Stimulated activated CD4-positive, alpha-beta T cell treated with anti-CD3 and anti-CD28 coated beads, TNF-alpha, amount 100 ng/mL, for 24 hours (primary cell): ENCODE data around the gene STKLD1.

Experiments
- DNase-seq, 3 experiments: peaks; one replicate each; pipeline ENCODE4 v3.0.0-alpha.2; 2020; ENCODE audit warnings: low read depth in 3 of 3

The STKLD1 gene

DNA sequence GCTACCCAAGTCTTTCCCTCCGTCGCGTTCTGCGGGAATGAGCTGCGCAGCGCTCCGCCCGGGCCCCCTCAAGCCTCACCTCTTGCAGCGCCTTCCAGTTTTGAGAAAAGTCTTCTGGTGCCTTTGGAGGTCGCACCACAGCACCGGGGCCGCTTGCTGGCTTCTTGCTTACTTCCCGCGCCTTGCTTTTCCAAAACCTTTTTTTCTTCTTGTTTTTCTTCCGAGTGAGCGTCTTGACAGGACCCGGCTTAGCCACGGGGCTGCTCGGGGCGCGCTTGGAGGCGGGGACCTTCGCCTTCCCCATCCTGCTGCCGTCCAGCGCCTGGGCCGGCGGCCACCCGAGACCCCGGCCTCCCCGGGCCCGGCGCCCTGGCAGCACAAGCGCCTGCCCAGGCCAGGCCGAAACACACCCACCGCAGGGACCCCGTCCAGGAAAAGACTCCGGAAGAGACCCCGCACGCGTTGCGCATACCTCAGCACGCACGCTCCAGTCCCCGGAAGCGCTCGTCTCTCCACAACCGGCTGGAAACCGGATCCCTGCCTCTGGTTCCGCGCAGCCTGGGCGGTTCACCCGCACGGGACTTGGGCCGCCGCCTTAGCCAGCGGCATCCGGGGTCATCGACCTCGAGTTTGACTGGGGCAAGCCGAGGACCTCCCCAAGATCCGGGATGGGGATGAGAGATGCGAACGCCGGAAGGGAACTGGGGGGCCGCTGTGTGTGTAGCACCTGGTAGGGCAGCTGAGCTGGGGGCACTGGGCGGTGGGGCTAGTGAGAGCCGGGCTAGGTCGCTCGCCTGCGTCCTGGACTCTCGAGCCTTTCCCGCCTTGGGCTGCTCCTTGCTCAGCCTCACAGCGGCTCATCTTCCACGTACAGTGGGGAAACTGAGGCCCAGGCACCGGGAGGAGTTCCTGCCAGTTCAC is 41.6 kb downstream of the STKLD1 start, which contains the start of gene REXO4:
REXO4 (minus strand) TSS at position 470 of the 921 bp plus-strand sequence; CDS start at position 304, 166 bp downstream.
- DNase-seq, result peak; percentile 78 to 88 (median 79)

DNA sequence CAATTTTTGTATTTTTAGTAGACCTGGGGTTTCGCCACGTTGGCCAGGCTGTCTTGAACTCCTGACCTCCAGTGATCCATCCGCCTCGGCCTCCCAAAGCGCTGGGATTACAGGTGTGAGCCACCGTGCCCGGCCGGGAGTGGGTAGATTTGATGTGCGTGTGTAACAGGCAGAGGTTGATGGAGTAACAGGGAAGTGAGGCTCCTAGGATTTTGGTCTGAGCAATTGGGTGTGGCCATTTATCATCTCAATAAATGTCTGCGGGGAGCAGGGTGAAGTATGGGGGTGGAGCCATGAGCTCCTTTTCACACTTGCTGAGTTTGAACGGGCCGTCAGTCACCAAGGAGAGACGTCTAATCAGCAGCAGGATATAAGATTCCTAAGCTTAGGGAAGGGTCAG is 42.8 kb downstream of the STKLD1 start:
- DNase-seq, result no peak

DNA sequence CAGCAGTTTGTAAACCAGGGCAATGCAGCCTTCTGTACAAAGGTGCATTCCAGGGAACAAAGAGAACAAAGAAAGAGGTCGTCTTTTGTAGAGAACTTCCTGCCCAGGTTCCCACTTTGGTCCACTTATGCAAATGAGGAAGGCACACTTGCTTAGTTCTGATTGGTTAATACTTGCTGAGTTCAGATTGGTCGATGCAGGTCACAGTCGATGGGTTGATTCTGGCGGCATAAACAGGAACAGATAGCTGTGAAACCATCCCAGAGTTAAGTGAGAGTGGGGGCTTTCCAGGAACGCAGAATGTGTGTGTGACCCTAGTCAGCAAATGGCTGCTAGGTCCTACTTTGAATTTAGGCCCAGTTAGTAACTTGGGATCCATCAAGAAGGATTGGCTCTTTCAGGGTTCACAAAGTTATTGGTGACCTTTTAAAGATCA is 44.2 kb downstream of the STKLD1 start:
- DNase-seq, result no peak

DNA sequence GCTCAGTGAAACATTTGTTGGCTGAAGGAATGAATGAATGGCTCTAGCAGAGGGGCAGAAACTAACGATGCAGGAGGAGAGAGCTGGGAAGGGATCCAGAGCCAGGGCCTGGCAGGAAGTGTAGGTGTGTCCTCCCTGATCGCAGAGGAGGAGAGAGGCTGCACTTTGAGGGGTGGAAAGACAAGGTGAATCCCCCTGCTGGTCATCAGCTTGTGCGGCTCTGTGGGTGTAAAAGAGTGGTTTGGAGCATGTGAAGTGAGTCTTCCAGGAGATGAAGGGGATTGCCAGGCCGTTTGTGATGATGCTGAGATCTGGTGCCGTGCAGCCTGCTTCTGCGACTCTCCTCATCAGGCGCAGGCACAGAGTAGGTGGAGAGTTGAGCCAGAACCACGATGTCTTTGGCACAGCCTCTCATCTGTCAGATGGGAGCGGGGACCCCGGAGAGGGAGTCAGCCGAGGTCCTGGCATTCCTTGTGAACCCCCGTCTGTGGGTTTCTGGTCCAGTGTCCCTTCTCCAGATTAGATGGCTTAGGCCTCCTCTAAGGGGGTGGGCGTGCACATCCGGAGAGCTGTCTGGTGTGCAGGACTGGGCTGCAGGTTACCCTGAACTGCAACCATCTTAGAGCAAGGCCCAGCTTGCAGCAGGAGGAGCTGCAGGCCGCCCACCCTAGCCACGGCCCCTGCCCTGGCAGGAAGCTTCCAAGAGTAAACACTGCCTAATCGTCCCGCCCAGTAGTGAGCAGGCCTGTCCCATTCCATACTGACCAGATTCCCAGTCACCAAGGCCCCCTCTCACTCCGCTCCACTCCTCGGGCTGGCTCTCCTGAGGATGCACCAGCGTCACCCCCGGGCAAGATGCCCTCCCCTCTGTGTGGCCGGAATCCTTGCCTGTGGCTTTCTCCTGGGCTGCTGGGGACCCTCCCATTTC is 45.7 kb downstream of the STKLD1 start, which contains the start of gene ADAMTS13:
ADAMTS13 (plus strand) TSS at position 753 of the 928 bp plus-strand sequence; CDS start at position 830, 77 bp downstream.
- peak in 1 of 3 experiments; percentile 41 for DNase-seq

DNA sequence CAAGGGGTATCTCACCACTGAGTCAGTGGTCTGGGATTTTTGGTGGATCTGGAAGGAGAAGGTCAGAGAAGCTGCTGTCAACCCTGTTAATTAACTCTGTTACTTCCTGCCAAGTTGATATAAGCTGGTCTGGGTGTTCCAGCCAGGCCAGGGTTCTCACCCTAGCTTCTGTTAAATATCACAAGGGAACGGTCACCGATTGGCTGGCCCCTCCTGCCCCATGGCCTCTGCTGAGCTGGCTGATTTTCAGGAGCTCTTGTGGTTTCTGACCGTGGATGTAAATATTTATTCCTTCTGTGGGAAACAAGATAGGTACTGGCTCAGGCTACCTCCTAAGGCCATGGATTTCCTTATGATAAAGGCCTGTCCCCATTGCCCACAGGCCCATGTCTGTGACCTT is 47.0 kb downstream of the STKLD1 start:
- no peak for DNase-seq

DNA sequence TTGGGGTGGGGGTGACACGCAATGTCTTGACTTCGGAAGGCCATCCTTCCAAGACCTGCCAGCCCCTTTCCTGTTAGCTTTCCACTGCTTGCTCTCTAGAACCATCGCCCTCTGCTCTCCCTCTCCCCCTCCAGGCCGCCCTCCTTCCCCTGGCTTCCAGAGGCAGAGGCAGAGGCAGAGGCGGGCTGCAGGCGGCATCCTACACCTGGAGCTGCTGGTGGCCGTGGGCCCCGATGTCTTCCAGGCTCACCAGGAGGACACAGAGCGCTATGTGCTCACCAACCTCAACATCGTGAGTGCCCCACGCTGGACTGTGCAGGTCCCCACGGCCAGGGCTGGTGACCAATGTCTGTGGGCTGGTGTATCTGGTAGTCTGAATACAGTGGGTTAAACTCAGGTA is 48.0 kb downstream of the STKLD1 start:
- no peak for DNase-seq

DNA sequence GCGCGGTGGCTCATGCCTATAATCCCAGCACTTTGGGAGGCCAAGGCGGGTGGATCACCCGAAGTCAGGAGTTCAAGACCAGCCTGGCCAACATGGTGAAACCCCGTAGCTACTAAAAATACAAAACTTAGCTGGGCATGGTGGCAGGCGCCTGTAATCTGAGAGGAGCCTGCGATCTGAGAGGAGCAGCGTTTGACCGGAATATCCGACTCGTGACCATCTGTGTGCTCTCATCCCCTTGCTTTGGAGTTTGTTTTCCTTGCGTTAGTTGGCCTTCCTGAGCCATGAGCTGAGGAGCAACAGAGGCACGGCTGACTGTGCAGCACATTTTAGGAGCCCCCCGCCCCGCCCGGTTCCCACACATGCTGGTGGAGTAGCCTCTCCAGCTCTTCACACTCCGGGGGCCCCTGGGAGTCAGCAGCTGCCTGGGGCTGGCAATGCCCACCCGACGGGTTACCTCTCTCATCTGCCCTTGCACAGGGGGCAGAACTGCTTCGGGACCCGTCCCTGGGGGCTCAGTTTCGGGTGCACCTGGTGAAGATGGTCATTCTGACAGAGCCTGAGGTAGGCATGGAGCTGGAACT is 49.0 kb downstream of the STKLD1 start:
- DNase-seq, result no peak

DNA sequence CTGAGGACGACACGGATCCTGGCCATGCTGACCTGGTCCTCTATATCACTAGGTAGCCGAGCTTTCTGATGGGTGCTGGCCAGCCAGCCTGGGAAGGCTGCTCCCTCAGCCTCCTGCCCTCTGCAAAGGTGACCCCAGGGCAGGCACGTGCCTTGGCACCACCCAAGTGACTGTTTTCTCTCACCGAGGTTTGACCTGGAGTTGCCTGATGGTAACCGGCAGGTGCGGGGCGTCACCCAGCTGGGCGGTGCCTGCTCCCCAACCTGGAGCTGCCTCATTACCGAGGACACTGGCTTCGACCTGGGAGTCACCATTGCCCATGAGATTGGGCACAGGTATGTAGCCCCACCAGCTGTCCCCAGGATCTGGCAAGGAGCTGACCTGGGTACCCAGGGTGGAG is 49.8 kb downstream of the STKLD1 start:
- no peak for DNase-seq

DNA sequence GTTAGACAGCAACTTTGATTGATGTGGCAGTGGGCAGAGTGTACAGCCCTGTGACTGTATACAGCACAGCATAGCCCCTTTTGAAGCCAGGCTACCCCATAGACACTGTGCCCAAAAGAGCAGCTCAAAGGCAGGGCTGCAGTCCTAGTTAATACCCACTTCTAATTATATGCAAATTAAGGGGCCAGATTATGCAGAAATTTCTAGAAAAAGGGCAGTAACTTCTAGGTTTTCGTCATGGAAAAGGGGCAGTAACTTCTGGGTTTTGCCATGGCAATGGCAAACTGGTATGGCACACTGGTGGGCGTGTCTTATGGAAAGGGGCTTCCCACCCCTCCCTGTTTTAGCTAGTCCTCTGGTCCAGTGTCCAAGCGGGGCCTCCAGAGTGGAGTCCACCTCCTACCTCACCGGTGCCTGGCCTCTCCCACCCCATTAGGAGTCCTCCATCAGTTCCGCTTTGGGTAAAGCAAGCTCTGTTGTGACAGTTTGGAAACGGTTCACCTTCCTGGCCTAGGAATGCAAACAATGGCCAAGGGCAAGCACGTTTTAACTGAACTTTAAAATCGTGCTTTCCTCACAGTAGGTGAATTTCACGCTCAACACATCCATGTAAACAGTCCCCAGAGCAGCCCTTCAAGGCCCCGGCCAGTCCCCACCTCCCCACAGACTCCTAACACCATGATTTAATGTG is 51.6 kb downstream of the STKLD1 start:
- DNase-seq, result no peak

DNA sequence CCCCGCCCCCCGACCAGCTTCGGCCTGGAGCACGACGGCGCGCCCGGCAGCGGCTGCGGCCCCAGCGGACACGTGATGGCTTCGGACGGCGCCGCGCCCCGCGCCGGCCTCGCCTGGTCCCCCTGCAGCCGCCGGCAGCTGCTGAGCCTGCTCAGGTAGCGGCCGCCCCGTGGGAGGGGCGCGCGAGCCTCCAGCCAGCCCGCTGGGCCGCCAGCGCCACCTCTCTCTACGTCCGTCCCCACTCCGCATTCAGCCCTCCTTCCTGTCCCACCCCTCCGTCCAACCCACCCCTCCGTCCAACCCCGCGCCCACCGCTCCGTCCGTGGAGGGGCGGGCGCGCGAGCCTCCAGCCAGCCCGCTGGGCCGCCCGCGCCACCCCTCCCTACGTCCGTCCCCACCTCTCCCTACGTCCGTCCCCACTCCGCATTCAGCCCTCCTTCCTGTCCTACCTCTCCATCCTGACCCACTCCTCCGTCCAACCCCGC is 52.5 kb downstream of the STKLD1 start:
- no peak for DNase-seq

DNA sequence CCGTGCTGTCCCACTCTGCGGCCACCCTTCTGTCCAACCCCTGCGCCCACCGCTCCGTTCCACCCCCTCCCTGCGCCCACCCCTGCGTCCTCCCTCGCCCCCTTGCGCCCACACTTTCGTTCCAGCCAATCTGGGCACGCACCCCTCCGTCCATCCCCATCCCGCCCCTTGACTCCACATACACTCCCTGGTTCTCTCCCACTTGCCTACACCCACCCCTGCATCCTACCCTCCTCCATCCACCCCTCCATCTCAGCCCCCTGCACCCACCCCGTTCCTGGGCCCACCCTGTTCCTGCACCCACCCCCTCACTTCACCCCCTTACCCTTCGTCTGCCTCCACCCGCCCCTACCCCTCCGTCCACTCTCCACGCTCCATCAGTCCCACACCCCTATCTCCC is 53.0 kb downstream of the STKLD1 start:
- DNase-seq, result no peak

DNA sequence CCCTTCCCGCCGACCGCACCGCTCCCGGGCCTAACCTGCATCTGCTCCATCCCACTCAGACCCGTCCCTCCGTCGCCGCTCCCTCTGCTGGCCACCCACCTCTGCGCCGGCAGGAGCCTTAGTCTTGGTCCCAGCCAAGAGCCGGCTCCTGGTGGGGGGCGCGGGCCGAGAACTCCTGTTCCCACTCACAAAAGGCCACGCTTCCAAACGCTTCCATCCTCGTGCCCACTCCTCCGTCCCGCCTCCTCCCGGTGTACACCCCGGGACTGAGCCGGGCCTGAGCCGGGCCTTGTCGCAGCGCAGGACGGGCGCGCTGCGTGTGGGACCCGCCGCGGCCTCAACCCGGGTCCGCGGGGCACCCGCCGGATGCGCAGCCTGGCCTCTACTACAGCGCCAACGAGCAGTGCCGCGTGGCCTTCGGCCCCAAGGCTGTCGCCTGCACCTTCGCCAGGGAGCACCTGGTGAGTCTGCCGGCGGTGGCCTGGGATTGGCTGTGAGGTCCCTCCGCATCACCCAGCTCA is 53.5 kb downstream of the STKLD1 start:
- no peak for DNase-seq

DNA sequence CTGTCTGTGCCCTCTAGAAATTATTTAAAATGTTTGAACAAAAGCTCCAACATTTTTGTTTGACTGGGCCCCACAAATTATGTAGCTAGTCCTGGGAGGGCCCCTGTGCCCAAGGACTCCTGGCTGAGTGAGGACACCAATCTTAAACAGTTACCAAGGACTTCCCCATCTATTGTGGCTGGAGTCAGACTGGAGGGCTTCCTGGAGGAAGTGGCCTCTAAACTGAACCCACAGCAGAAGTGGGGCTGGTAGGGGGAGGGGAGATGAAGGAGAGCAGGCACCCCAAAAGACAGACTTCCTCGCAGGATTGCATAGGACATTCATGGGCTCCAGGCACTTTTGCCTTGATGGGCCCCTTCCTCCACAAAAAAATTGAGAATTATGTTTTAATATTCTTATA is 54.1 kb downstream of the STKLD1 start:
- no peak for DNase-seq

DNA sequence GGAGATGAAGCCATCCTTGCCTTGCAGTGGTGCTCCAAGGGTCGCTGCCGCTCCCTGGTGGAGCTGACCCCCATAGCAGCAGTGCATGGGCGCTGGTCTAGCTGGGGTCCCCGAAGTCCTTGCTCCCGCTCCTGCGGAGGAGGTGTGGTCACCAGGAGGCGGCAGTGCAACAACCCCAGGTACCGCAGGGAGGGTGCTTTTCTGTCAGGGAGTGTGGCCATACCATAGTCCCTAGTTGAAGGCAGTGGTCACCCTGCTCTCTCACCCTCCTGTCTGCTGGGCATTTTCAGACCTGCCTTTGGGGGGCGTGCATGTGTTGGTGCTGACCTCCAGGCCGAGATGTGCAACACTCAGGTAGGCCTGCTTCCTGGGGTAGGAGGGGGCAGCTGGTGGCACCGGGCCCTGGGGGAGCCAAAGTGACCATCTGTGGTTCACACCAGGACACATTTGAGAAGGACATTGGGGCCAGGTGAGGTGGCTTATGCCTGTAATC is 57.2 kb downstream of the STKLD1 start:
- DNase-seq, result no peak

DNA sequence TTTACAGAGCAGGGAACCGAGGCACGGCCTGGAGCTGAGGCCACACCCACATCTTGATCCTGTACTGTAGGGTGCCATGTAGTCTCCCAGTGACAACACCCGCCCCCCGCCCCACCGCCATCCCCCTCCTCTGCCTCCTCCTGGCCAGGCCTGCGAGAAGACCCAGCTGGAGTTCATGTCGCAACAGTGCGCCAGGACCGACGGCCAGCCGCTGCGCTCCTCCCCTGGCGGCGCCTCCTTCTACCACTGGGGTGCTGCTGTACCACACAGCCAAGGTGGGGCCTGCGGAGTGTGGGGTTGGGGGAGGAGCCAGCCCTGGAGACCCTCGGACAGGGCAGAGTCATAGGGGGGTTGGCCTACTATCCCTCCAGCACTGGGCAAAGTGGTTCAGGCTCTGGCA is 60.5 kb downstream of the STKLD1 start:
- DNase-seq, result no peak

DNA sequence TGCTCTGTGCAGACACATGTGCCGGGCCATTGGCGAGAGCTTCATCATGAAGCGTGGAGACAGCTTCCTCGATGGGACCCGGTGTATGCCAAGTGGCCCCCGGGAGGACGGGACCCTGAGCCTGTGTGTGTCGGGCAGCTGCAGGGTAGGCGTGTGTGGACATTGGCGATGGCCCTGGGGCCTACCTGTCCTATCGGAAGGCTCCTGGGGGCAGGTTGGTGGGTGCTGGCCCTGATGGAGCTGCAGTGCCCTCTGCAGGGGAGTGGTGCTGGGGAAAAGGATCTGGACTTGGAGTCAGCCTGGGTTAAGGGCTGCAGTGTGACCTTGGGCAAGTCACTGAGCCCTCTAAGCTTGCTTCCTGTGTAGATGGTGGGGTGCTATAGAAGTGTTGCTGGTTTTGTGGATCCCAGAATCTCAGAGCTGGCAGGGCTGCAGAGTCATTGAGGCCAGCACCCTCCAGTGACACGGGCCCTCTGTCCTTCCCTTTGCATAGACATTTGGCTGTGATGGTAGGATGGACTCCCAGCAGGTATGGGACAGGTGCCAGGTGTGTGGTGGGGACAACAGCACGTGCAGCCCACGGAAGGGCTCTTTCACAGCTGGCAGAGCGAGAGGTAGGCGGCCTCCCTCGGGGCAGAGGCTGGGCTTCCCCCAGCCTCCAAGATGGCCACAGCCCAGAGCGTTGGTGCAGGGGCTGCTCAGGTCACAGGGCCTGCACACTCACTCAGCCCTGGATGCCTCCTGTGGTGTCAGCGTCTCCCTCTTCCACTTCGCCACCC is 61.8 kb downstream of the STKLD1 start:
- no peak for DNase-seq

DNA sequence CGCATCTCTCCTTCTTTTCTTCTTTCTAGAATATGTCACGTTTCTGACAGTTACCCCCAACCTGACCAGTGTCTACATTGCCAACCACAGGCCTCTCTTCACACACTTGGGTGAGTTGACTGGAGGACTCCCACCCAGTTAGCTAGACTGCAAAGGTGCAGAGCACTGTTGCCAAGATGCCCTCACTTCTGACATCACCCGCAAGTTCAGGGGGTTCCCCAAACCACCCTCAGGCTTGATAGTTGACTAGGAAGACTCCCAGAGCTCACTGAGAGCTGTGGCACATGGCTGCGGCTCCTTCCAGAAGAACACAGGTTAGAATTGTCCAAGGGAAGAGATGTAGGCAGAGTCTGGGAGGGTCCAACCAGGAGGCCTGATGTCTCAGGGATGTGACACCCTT is 63.2 kb downstream of the STKLD1 start:
- no peak for DNase-seq

DNA sequence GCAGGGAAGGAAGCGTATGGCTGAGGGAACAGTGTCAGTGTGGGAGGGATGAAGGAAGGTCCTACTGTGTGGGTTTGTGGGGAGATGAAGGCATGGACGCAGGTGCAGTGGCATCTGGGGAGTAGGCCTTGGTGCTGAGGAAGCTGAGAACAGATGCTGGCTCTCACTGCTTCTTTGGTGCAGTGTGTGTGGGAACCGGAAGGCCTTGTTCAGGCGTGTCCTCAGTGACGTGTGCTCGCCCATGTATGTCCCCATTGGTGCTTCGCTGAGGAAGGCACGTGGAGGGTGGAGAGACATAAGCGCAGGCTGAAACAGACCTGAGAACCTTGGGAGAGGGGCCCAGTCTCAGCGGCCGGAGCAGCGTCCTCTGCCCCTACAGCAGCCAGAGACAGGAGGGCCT is 64.7 kb downstream of the STKLD1 start:
- no peak for DNase-seq

DNA sequence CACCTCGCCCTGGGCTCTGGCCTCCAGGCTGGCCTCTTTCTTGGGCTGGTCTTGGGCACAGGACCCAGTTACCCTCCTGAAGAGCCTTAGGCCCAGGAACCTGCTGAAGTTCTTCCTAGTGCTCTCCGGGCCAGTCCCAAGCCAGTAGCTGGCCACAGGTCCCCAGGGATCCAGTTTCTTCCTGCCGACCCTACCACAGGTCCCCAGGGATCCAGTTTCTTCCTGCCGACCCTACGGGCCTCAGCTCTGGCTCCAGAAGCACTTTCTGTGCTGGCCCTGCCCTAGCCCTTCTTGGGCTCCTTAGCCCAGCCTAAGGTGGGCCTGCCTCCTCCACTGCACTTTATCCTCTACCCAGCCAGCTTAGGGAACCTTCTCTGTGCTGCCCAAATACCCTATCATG is 65.4 kb downstream of the STKLD1 start:
- DNase-seq, result no peak

DNA sequence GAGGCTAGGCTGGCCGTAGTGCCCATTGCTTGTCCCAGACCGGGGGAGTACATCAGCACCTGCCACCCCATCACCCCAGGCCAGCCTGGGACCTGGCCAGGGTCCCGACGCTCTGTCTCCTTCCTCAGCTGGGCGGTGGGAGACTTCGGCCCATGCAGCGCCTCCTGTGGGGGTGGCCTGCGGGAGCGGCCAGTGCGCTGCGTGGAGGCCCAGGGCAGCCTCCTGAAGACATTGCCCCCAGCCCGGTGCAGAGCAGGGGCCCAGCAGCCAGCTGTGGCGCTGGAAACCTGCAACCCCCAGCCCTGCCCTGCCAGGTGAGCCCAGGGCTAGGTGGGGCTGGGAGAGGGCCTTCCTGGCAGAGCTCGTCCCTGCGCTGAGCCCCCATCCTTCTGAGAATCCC is 67.1 kb downstream of the STKLD1 start:
- no peak for DNase-seq
